Subcutaneous abdominal adipose tissue (tissue), 5 donors: ENCODE data around the gene PRKAR1B.

ENCODE experiments used
- H3K27ac ChIP-seq: one replicate; pipeline ENCODE4 v1.7.0; 2013; ENCODE audit warnings: low read depth, mild to moderate bottlenecking, inconsistent platforms, low read length, moderate library complexity
- H3K27me3 ChIP-seq, 5 donors: one replicate each; pipeline ENCODE4 v1.7.0; 2013; ENCODE audit warnings: low read length in 5 of 5, inconsistent platforms in 1 of 5; ENCODE audit not compliant: control insufficient read depth in 5 of 5, insufficient read depth in 4 of 5
- H3K36me3 ChIP-seq, 5 donors: one replicate each; pipeline ENCODE4 v1.7.0; 2013; ENCODE audit warnings: low read length in 5 of 5; ENCODE audit not compliant: control insufficient read depth in 5 of 5, insufficient read depth in 5 of 5
- H3K4me1 ChIP-seq, 5 donors: one replicate each; pipeline ENCODE4 v1.7.0; 2013; ENCODE audit warnings: low read length in 5 of 5, mild to moderate bottlenecking in 3 of 5, moderate library complexity in 1 of 5; ENCODE audit not compliant: control insufficient read depth in 5 of 5, insufficient read depth in 5 of 5
- H3K4me3 ChIP-seq, 5 donors: one replicate each; pipeline ENCODE4 v1.7.0; 2013; ENCODE audit warnings: low read length in 5 of 5, low read depth in 1 of 5
- H3K9ac ChIP-seq, 5 donors: one replicate each; pipeline ENCODE4 v1.7.0; 2013; ENCODE audit warnings: low read length in 5 of 5, mild to moderate bottlenecking in 4 of 5, moderate library complexity in 3 of 5
- H3K9me3 ChIP-seq, 5 donors: one replicate each; pipeline ENCODE4 v1.7.0; 2013; ENCODE audit warnings: low read length in 5 of 5; ENCODE audit not compliant: control insufficient read depth in 5 of 5
- donor health status: healthy.
- donor health status: healthy.
- donor health status: healthy.
- donor health status: healthy.
- donor health status: healthy.

The PRKAR1B gene

GRCh38 chr7:510131-510481 is 217.0 kb downstream of the PRKAR1B start:
- no peaks in the 10 kb centered on the region for H3K9me3 ChIP-seq
- peaks cover 0 to 2% (median 0%) of the 10 kb centered on the region in 5 donors for H3K4me1 ChIP-seq
- no peak overlapping the region for H3K4me3 ChIP-seq
- peaks cover 0 to 18% (median 0%) of the 10 kb centered on the region in 5 donors for H3K36me3 ChIP-seq
- H3K9ac ChIP-seq = no peak overlapping the region
- H3K27ac ChIP-seq = no peak overlapping the region
- H3K27me3 ChIP-seq = peaks cover 0 to 4% (median 0%) of the 10 kb centered on the region in 5 donors

- H3K9me3 ChIP-seq = no peaks in the 10 kb centered on the region
- no peak overlapping the region for H3K9ac ChIP-seq
- H3K36me3 ChIP-seq = peaks cover 0 to 18% (median 0%) of the 10 kb centered on the region in 5 donors
- H3K4me1 ChIP-seq = peaks cover 0 to 2% (median 0%) of the 10 kb centered on the region in 5 donors
- no peak overlapping the region for H3K4me3 ChIP-seq
- no peak overlapping the region for H3K27ac ChIP-seq
- no peaks in the 10 kb centered on the region for H3K27me3 ChIP-seq
These were observed 217.5 kb downstream of the PRKAR1B start for GRCh38 chr7:509426-510130.

- H3K4me1 ChIP-seq = peaks cover 0 to 8% (median 4%) of the 10 kb centered on the region in 5 donors
- H3K9ac ChIP-seq = no peak overlapping the region
- H3K27me3 ChIP-seq = no peaks in the 10 kb centered on the region
- no peaks in the 10 kb centered on the region for H3K9me3 ChIP-seq
- no peak overlapping the region for H3K27ac ChIP-seq
- no peak overlapping the region for H3K4me3 ChIP-seq
- peaks cover 0 to 18% (median 0%) of the 10 kb centered on the region in 5 donors for H3K36me3 ChIP-seq
These were observed 218.5 kb downstream of the PRKAR1B start for GRCh38 chr7:508461-509170.

- Histone ChIP-seq H3K9me3 (no peaks in the 10 kb centered on the region), H3K9ac (no peak overlapping the region), H3K27ac (no peak overlapping the region), H3K4me3 (no peak overlapping the region), H3K36me3 (peaks cover 0 to 18% (median 0%) of the 10 kb centered on the region in 5 donors), H3K4me1 (peaks cover 0 to 13% (median 8%) of the 10 kb centered on the region in 5 donors), H3K27me3 (no peaks in the 10 kb centered on the region)
These were observed 219.3 kb downstream of the PRKAR1B start for GRCh38 chr7:507623-508300.

GRCh38 chr7:506921-507622 is 220.0 kb downstream of the PRKAR1B start:
- Histone ChIP-seq H3K4me1 (peaks cover 0 to 13% (median 8%) of the 10 kb centered on the region in 5 donors), H3K9me3 (no peaks in the 10 kb centered on the region), H3K27me3 (no peaks in the 10 kb centered on the region), H3K9ac (no peak overlapping the region), H3K4me3 (no peak overlapping the region), H3K27ac (no peak overlapping the region), H3K36me3 (peaks cover 0 to 18% (median 0%) of the 10 kb centered on the region in 5 donors)

GRCh38 chr7:506391-506831 is 220.7 kb downstream of the PRKAR1B start:
- no peaks in the 10 kb centered on the region for H3K27me3 ChIP-seq
- no peaks in the 10 kb centered on the region for H3K9me3 ChIP-seq
- peaks cover 0 to 14% (median 0%) of the 10 kb centered on the region in 5 donors for H3K36me3 ChIP-seq
- no peak overlapping the region for H3K4me3 ChIP-seq
- peaks cover 0 to 13% (median 8%) of the 10 kb centered on the region in 5 donors for H3K4me1 ChIP-seq
- no peak overlapping the region for H3K9ac ChIP-seq
- no peak overlapping the region for H3K27ac ChIP-seq

- Histone ChIP-seq H3K27ac (no peak overlapping the region), H3K36me3 (peaks cover 0 to 24% (median 9%) of the 10 kb centered on the region in 5 donors)
These were observed 221.9 kb downstream of the PRKAR1B start for GRCh38 chr7:505171-505570.

GRCh38 chr7:504221-505111 is 222.6 kb downstream of the PRKAR1B start:
- no peak overlapping the region for H3K9ac ChIP-seq
- H3K4me1 ChIP-seq = peaks cover 0 to 13% (median 8%) of the 10 kb centered on the region in 5 donors
- H3K27ac ChIP-seq = no peak overlapping the region
- peaks cover 0 to 5% (median 0%) of the 10 kb centered on the region in 5 donors for H3K9me3 ChIP-seq
- peaks cover 0 to 27% (median 13%) of the 10 kb centered on the region in 5 donors for H3K36me3 ChIP-seq
- H3K4me3 ChIP-seq = no peak overlapping the region
- no peaks in the 10 kb centered on the region for H3K27me3 ChIP-seq

More at GRCh38 chr7:505171-505570, 221.9 kb downstream of the PRKAR1B start:
- no peak overlapping the region for H3K4me3 ChIP-seq
- no peaks in the 10 kb centered on the region for H3K9me3 ChIP-seq
- no peak overlapping the region for H3K9ac ChIP-seq
- peaks cover 0 to 13% (median 8%) of the 10 kb centered on the region in 5 donors for H3K4me1 ChIP-seq
- no peaks in the 10 kb centered on the region for H3K27me3 ChIP-seq

GRCh38 chr7:503575-504111 is 223.4 kb downstream of the PRKAR1B start:
- Histone ChIP-seq H3K36me3 (peaks cover 0 to 28% (median 13%) of the 10 kb centered on the region in 5 donors), H3K9ac (no peak overlapping the region), H3K27me3 (no peaks in the 10 kb centered on the region), H3K4me3 (no peak overlapping the region), H3K27ac (no peak overlapping the region), H3K9me3 (peaks cover 0 to 9% (median 0%) of the 10 kb centered on the region in 5 donors), H3K4me1 (peaks cover 0 to 13% (median 8%) of the 10 kb centered on the region in 5 donors)
